HCT116 (cell line): Measurements from ENCODE around the gene ZNF789.
"Not testable (repeated sequence)": the region's sequence is repeated elsewhere in the genome, so short reads cannot be mapped to it uniquely, and the experiment has no call there.

Experiments used
- CBX3 ChIP-seq: IDR thresholded peaks from 2 replicates; pipeline ENCODE4 v1.6.1; 2012; ENCODE audit warnings: low read depth
- CEBPB ChIP-seq: IDR thresholded peaks from 2 replicates; pipeline ENCODE4 v1.6.1; 2012; ENCODE audit warnings: low read depth
- CTCF ChIP-seq, 3 experiments: fragments of 200-600 bp in 1 of 3; sonication (generic) in 1 of 3; IDR thresholded peaks in 2 of 3; conservative IDR thresholded peaks in 1 of 3; 2 replicates each; pipeline ENCODE4 v1.5.1; 2012 to 2017; ENCODE audit warnings: low read depth in 2 of 3, low read length in 2 of 3, antibody characterized with exemption in 1 of 3, borderline replicate concordance in 1 of 3, control low read depth in 1 of 3, mild to moderate bottlenecking in 1 of 3, mixed read lengths in 1 of 3, mixed run types in 1 of 3, moderate library complexity in 1 of 3; ENCODE audit not compliant: insufficient read depth in 1 of 3
- EZH2 ChIP-seq: fragments of 200-600 bp; sonication (generic); IDR thresholded peaks from 2 replicates; pipeline ENCODE4 v1.6.1; 2017; ENCODE audit warnings: antibody characterized with exemption, mixed run types
- EZH2phosphoT487 ChIP-seq: fragments of 200-600 bp; IDR thresholded peaks from 2 replicates; pipeline ENCODE4 v1.6.1; 2018; ENCODE audit warnings: antibody characterized with exemption, borderline replicate concordance
- JUND ChIP-seq: IDR thresholded peaks from 2 replicates; pipeline ENCODE4 v1.6.1; 2012
- POLR2A ChIP-seq: IDR thresholded peaks from 2 replicates; pipeline ENCODE4 v1.7.0; 2011; ENCODE audit warnings: borderline replicate concordance; ENCODE audit not compliant: insufficient read depth, insufficient read length; ENCODE audit errors: extremely low read depth
- POLR2AphosphoS5 ChIP-seq: IDR thresholded peaks from 2 replicates; pipeline ENCODE4 v1.6.1; 2011; ENCODE audit warnings: mild to moderate bottlenecking, low read depth, low read length, moderate library complexity
- RAD21 ChIP-seq: IDR thresholded peaks from 2 replicates; pipeline ENCODE4 v1.6.1; 2012; ENCODE audit warnings: low read depth, mild to moderate bottlenecking
- REST ChIP-seq: IDR thresholded peaks from 2 replicates; pipeline ENCODE4 v1.6.1; 2012; ENCODE audit warnings: low read depth
- SP1 ChIP-seq: IDR thresholded peaks from 2 replicates; pipeline ENCODE4 v1.6.1; 2012; ENCODE audit warnings: low read depth
- TCF7L2 ChIP-seq: IDR thresholded peaks from 2 replicates; pipeline ENCODE4 v1.7.0; 2011; ENCODE audit warnings: borderline replicate concordance, inconsistent platforms; ENCODE audit not compliant: insufficient read depth, insufficient read length; ENCODE audit errors: extremely low read depth
- YY1 ChIP-seq: IDR thresholded peaks from 2 replicates; pipeline ENCODE4 v1.6.1; 2011; ENCODE audit warnings: low read length, low read depth, moderate library complexity, mild to moderate bottlenecking; ENCODE audit not compliant: insufficient replicate concordance; ENCODE audit errors: extremely low read depth
- ZFX ChIP-seq: fragments of 450-650 bp; IDR thresholded peaks from 2 replicates; pipeline ENCODE4 v1.6.1; 2017

- not testable (repeated sequence) for TF ChIP-seq CTCF (IDR thresholded peaks at IDR 0.05 in 2 of 3, conservative IDR thresholded peaks at IDR 0.05 in 1 of 3; ENCODE audit: borderline replicate concordance in 1 of 3, insufficient read depth in 1 of 3, low read depth in 2 of 3, low read length in 2 of 3); POLR2AphosphoS5; REST; SP1; EZH2phosphoT487; POLR2A; RAD21; EZH2; CEBPB; YY1; JUND; CBX3; ZFX; TCF7L2
These were observed 28.5 kb downstream of the ZNF789 start for GRCh38 chr7:99501236-99501635.
